SK-N-SH (cell line): ENCODE results near the gene TUSC1.

Experiments used
- EP300 ChIP-seq, 2 experiments: IDR thresholded peaks; 2 replicates each; pipeline versions ENCODE4 v1.4.0 to v1.6.1; 2012; ENCODE audit warnings: borderline replicate concordance in 1 of 2, low read depth in 1 of 2, low read length in 1 of 2
- FOXM1 ChIP-seq: IDR thresholded peaks from 2 replicates; pipeline ENCODE4 v1.4.0; 2012; ENCODE audit warnings: low read depth, mild to moderate bottlenecking
- MEF2A ChIP-seq: IDR thresholded peaks from 2 replicates; pipeline ENCODE4 v1.4.0; 2012; ENCODE audit warnings: low read depth, borderline replicate concordance
- NRF1 ChIP-seq: IDR thresholded peaks from 2 replicates; pipeline ENCODE4 v1.6.1; 2012; ENCODE audit warnings: low read depth, mild to moderate bottlenecking, low read length
- POLR2AphosphoS5 ChIP-seq: IDR thresholded peaks from 2 replicates; pipeline ENCODE4 v1.6.1; 2012; ENCODE audit warnings: low read depth, low read length
- REST ChIP-seq: IDR thresholded peaks from 2 replicates; pipeline ENCODE4 v1.6.1; 2012; ENCODE audit warnings: mild to moderate bottlenecking, low read depth, low read length, moderate library complexity
- TAF1 ChIP-seq: IDR thresholded peaks from 2 replicates; pipeline ENCODE4 v1.6.1; 2012; ENCODE audit warnings: low read depth, mild to moderate bottlenecking, low read length, moderate library complexity, borderline replicate concordance

- TF ChIP-seq MEF2A: no peak
- no peak for TF ChIP-seq REST
- no peak for TF ChIP-seq POLR2AphosphoS5
- TF ChIP-seq NRF1: no peak
- TF ChIP-seq FOXM1: no peak
- no peak for TF ChIP-seq TAF1
- no peak for TF ChIP-seq EP300 (IDR thresholded peaks at IDR 0.05; ENCODE audit: borderline replicate concordance in 1 of 2, low read depth in 1 of 2, low read length in 1 of 2)
These were observed 31.7 kb upstream of the TUSC1 start for GRCh38 chr9:25709941-25710340.
